ENCODE measurements around the gene R3HDM4. TPM values are rescaled to one million over a fixed set of nuclear protein-coding genes. Genes with fewer than 3 reads are reported as not detected.
A peak's percentile ranks its signal among the peaks of the same experiment; 100 is the strongest.

Gene R3HDM4
- total and polyA plus RNA-seq, 10 of the 15 experiments (the other 5 are each of a cell fraction or from before 2014, with no cell fraction given) = 1.3 to 65.8 (median 27.7) TPM

DNA sequence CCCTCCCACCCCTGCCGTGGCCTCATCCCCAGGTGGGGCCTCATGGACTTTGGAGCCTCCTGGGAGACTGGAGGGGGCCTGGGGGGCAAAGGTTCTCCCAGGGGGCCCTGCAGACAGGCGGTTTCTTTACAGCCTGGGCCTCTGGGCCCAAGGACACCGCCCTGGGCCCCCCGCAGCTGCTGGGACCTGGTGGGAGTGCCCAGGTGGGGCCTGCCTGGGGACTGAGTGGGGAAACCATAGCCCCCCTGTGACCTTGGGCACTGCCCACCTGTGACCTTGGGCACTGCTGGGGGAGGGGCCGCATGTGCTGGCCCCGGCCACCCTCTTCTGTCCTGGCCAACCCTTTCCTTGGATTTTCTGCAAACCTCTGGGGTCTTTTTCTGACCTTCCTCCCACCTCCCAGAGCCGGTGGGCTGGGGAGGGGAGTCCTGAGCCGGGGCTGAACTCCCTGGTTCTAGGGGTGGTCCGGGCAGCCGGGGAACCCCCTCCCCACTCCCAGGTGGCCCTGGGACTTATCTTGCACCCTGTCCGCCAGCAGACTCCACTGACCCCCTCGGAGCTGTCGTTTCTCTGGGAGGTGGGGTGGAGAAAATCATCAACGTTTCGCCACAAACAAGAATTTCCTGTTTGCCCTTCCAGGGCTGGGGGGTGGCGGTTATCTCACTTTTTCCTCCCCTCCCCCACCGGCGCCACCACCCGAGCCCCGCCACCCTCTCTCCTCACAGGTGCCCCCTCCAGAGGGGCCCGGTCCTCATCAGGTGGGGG is 39.8 kb upstream of the R3HDM4 start (continued):
- TF ChIP-seq, protein P1, sequence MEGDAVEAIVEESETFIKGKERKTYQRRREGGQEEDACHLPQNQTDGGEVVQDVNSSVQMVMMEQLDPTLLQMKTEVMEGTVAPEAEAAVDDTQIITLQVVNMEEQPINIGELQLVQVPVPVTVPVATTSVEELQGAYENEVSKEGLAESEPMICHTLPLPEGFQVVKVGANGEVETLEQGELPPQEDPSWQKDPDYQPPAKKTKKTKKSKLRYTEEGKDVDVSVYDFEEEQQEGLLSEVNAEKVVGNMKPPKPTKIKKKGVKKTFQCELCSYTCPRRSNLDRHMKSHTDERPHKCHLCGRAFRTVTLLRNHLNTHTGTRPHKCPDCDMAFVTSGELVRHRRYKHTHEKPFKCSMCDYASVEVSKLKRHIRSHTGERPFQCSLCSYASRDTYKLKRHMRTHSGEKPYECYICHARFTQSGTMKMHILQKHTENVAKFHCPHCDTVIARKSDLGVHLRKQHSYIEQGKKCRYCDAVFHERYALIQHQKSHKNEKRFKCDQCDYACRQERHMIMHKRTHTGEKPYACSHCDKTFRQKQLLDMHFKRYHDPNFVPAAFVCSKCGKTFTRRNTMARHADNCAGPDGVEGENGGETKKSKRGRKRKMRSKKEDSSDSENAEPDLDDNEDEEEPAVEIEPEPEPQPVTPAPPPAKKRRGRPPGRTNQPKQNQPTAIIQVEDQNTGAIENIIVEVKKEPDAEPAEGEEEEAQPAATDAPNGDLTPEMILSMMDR (IDR thresholded peaks at IDR 0.05 in 2 of 3, conservative IDR thresholded peaks at IDR 0.05 in 1 of 3; ENCODE audit: control insufficient read depth in 2 of 3, extremely low read depth in 1 of 3, insufficient read depth in 1 of 3, low read depth in 3 of 3, low read length in 3 of 3) = no peak
- TF ChIP-seq MYB (IDR thresholded peaks at IDR 0.05; ENCODE audit: borderline replicate concordance, low read depth, low read length) (no peak), CREM (IDR thresholded peaks at IDR 0.05; ENCODE audit: low read depth) (no peak), KLF5 (IDR thresholded peaks at IDR 0.05; ENCODE audit: partially characterized antibody) (no peak), KDM1A (IDR thresholded peaks at IDR 0.05; ENCODE audit: borderline replicate concordance) (no peak), SUPT20H (IDR thresholded peaks at IDR 0.05; ENCODE audit: borderline replicate concordance, control insufficient read depth, low read depth, low read length) (no peak), NR2C2 (IDR thresholded peaks at IDR 0.05; ENCODE audit: borderline replicate concordance, control insufficient read depth, insufficient read length, low read depth) (no peak), EED (IDR thresholded peaks at IDR 0.05; ENCODE audit: low read depth) (no peak; the same call in 1 of the 2 replicates), SREBF1 (IDR thresholded peaks at IDR 0.05; ENCODE audit: low read length) (no peak), PML (IDR thresholded peaks at IDR 0.05; ENCODE audit: low read length) (no peak), ZSCAN29 (IDR thresholded peaks at IDR 0.05) (no peak), EGR1 (IDR thresholded peaks at IDR 0.05; ENCODE audit: borderline replicate concordance in 1 of 2, low read depth in 2 of 2, low read length in 2 of 2) (no peak), NR2F1 (conservative IDR thresholded peaks at IDR 0.05) (peak; percentile 90), ZNF274 (IDR thresholded peaks at IDR 0.05; ENCODE audit: insufficient read depth, insufficient read length) (no peak), SMAD1 (IDR thresholded peaks at IDR 0.05; ENCODE audit: low read depth, partially characterized antibody) (no peak), ASH2L (IDR thresholded peaks at IDR 0.05; ENCODE audit: borderline replicate concordance, low read depth) (no peak), JUND (IDR thresholded peaks at IDR 0.05; ENCODE audit: low read depth, low read length) (no peak), CBFB (IDR thresholded peaks at IDR 0.05; ENCODE audit: low read depth) (no peak), ESRRA (IDR thresholded peaks at IDR 0.05; ENCODE audit: low read length) (peak; percentile 95), MYC (IDR thresholded peaks at IDR 0.05; ENCODE audit: insufficient read depth, insufficient read length, insufficient replicate concordance, low read length, severe bottlenecking) (no peak), MEF2B (IDR thresholded peaks at IDR 0.05; ENCODE audit: partially characterized antibody, poor library complexity, severe bottlenecking) (peak; percentile 79), RAD21 (IDR thresholded peaks at IDR 0.05; ENCODE audit: insufficient read depth, low read depth, low read length) (no peak)
- TF ChIP-seq, protein P2, sequence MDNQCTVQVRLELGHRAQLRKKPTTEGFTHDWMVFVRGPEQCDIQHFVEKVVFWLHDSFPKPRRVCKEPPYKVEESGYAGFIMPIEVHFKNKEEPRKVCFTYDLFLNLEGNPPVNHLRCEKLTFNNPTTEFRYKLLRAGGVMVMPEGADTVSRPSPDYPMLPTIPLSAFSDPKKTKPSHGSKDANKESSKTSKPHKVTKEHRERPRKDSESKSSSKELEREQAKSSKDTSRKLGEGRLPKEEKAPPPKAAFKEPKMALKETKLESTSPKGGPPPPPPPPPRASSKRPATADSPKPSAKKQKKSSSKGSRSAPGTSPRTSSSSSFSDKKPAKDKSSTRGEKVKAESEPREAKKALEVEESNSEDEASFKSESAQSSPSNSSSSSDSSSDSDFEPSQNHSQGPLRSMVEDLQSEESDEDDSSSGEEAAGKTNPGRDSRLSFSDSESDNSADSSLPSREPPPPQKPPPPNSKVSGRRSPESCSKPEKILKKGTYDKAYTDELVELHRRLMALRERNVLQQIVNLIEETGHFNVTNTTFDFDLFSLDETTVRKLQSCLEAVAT (IDR thresholded peaks at IDR 0.05) = no peak
- TF ChIP-seq, protein P3, sequence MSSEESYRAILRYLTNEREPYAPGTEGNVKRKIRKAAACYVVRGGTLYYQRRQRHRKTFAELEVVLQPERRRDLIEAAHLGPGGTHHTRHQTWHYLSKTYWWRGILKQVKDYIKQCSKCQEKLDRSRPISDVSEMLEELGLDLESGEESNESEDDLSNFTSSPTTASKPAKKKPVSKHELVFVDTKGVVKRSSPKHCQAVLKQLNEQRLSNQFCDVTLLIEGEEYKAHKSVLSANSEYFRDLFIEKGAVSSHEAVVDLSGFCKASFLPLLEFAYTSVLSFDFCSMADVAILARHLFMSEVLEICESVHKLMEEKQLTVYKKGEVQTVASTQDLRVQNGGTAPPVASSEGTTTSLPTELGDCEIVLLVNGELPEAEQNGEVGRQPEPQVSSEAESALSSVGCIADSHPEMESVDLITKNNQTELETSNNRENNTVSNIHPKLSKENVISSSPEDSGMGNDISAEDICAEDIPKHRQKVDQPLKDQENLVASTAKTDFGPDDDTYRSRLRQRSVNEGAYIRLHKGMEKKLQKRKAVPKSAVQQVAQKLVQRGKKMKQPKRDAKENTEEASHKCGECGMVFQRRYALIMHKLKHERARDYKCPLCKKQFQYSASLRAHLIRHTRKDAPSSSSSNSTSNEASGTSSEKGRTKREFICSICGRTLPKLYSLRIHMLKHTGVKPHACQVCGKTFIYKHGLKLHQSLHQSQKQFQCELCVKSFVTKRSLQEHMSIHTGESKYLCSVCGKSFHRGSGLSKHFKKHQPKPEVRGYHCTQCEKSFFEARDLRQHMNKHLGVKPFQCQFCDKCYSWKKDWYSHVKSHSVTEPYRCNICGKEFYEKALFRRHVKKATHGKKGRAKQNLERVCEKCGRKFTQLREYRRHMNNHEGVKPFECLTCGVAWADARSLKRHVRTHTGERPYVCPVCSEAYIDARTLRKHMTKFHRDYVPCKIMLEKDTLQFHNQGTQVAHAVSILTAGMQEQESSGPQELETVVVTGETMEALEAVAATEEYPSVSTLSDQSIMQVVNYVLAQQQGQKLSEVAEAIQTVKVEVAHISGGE (CRISPR knock-in tag; IDR thresholded peaks at IDR 0.05) = no peak

Data from GM12878 (cell line).